Fibroblast of peridontal ligament (primary cell): ENCODE results near the gene KYNU.
A peak's percentile ranks its signal among the peaks of the same experiment; 100 is the strongest.
"Not testable (repeated sequence)": the region's sequence is repeated elsewhere in the genome, so short reads cannot be mapped to it uniquely, and the experiment has no call there.

ENCODE experiments used
- DNase-seq: peaks from one replicate; pipeline ENCODE4 v3.0.0-alpha.2; 2010; ENCODE audit errors: extremely low read depth

KYNU gene

DNA sequence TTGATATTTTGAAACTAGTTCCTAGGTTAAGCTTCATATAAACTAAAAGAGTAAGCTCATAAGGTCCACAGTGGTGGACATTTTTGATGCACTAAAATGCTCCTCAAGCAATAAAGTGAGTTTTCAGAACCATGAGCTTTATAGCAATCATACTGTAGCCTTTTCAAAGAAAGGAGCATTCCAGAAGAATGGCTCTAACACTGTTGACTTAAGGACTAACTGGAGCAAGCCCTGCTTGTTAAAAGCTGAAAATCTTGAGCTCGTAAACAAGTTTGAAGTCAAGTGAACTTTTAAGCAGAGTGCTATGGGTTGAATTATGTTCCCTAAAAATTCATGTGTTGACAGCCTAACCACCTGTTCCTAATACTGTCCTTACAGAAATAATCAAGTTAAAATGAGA, 38.0 kb downstream of the KYNU start:
- peak; percentile 4 for DNase-seq

DNA sequence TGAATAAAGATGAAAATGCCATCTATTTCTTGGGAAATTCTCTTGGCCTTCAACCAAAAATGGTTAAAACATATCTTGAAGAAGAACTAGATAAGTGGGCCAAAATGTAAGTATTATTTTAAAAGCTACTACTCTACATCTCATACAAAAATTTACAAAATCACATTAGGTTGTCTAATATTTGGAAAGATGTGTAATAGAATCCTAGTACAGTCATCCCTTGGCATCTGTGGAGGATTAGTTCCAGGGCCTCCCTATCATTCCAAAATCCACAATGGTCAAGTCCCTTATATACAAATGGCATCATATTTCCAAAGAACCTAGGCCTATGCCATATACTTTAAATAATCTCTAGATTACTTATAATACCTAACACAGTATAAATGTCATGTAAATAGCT, 41.2 kb downstream of the KYNU start:
- DNase-seq = peak; percentile 75

DNA sequence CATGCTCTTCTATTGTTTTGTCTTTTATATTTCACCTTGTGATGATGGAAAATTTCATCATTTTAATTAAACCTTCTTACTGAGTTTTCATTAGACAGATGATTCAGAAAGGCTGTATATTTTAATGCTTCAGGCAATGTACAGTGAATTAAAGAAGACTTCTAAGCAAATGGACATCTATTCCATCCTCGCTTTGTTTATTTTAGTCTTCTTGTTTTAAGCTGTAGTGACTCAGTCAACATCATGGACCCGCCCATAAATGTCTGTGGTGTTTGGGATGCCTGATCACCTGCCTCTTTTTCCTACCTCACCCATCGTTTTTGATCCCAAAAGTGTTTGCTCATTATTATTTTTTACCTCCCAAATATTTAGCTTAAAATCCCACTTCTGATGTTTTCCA, 43.1 kb downstream of the KYNU start:
- DNase-seq = no peak

DNA sequence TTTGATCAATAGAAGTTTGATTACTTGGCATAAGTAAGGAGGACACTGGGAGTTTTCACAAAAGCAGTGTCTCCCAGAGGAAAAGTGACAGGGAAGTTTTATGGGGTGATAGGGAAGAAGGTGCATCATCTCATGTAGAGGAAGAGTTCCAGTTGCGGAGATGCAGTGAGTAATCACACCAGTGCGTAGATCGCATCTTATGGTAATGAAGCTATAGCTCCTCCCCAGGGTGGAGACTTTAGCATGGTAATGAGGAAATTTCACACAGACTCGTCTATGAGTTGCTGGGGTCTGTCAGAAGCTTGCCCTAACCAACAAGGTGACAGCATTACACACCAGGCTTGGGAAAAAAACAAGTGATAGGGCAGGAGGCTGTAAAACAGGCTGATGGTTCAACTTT, 49.0 kb downstream of the KYNU start:
- DNase-seq = no peak

DNA sequence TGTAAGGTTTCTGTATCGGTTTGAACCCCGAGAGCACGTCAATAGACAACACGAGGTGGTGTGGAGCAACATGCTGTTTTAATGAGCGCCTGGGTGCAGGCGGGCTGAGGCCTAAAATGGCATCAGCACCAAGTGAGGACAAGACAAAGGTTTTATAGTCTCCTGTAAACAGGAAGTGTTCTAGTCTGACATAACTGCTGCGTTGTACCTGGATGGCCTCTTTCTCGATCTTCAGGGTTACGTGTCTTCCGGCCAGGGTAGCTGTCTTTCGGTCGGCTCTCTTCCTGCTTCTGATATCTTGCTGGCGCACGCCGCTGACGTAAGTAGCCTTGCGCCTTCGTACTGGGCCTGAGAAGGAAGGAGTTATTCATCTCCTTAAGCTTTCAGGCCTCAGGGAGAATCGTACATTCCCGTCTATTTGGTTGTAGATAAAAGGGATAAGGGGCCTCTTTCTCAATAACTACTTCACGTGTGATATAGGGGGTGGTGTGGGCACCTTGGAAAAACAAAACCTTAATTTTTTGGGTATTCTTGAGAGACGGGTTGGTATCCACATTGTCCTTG, 53.5 kb downstream of the KYNU start:
- DNase-seq = no peak

DNA sequence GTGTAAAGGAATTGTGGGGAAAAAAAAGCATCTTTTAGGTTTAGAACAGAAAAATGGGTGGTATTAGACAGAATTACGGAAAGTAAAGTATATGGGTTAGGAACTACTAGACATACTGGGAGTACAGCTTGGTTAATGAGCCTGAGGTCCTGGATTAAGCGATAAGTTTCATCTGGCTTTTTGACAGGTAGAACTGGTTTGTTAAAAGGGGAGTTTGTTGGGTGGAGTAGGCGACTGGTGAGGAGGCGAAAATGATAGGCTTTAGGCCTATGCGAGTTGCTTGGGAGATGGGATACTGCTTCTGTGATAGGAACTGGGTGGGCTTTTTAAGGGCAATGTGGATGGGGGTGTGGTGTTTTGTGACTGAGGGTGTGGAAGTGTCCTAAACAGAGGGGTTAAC, 56.5 kb downstream of the KYNU start:
- DNase-seq = no peak

DNA sequence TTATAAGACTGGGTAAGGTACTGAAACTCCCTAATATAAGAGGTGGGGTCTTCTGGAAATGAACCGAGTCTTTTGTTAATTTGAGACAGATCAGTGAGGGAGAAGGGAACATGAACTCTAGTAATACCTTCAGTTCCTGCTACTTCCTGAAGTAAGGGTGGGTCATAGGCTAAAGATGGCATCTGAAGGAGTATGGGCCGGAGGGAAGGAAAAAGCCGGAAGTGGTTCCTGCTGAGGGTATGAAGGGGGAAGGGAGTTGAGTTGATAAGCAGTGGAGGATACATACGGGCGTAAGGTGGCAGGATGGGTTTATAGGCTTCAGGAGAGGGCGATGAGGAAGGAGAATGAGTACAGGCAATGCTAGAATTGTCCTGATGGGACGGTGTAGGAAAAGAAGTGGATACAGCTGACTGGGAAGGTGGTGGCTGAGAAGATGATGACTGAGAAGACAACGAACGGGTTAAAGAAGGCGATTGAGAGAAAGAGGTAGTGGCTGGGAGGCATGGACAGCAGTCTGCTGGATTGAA, 58.2 kb downstream of the KYNU start:
- no peak for DNase-seq

DNA sequence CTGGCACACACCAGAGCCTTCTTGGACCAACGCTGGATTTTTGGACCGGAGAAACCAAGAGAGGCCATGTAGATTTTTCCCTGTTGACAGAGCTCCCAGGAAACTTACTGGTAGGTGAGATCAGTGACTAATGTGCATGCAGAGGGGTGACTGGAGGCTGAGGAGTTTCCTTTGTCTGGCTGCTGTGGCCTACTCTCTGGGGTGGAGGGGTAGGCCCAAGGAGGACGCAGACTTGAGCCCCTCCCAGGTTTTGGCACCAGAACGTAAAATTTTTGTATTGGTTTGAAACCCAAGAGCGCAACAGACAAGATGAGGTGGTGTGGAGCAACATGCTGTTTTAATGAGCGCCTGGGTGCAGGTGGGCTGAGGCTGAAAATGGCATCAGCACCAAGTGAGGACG, 59.2 kb downstream of the KYNU start:
- no peak for DNase-seq

DNA sequence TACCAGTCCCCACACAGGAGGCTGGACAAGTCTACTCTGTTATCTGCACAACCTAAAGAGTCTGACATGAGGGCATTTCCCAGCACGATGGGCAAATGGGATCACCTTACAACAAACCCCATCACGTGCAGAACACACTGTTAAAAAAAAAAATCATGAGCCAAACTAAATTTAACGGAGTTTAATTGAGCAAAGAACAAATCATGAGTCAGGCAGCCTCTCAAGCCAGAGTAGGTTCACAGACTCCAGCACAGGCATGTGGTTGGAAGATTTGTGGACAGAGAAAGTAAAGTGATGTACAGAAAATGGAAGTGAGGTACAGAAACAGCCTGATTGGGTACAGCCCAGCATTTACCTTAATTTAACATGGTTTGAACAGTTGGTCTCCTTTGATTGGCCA, 59.9 kb downstream of the KYNU start:
- peak; percentile 26 for DNase-seq

DNA sequence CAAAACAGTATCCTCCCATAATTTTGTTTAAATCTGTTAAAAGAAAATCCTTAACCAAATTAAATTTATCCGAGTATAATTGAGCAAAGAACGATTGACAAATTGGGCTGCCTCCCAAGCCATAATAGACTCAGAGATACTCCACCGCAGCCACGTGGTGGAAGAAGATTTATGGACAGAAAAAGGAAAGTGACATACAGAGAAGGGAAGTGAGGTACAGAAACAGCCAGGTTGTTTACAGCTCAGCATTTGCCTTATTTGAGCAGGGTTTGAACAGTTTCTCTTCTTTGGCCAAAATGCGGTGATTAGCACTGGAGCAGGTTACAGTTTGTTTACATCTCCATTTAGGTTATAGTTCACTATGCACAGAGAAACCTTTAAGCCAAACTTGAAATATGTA, 60.8 kb downstream of the KYNU start:
- DNase-seq = no peak

DNA sequence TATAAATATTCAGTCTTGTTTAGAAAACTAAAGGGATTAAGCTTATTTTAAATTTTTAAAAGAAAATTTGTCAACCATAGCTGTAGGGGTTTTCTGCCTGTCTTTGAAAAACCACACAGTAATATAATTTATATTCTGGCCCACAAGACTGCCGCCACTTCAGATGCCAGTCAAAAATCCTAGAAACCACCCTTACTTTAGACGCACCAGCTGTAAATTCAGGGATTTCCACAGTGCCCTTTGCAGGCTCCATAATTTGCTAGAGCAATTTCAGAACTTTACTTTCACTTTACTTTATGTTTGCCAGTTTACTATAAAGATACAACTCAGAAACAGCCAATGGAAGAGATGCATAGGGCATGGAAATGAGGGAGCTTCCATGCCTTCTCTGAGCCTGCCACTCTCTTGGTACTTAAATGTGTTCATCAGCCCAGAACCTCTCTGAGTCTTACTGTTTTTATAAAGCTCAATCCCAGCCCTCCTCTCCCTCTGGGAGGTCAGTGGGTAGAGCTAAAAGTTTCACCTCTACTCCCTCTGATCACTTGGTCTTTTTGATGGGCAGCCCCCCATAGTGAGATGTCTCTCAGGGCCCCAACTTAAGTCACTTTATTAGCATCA, 63.3 kb downstream of the KYNU start:
- peak; percentile 9 for DNase-seq

DNA sequence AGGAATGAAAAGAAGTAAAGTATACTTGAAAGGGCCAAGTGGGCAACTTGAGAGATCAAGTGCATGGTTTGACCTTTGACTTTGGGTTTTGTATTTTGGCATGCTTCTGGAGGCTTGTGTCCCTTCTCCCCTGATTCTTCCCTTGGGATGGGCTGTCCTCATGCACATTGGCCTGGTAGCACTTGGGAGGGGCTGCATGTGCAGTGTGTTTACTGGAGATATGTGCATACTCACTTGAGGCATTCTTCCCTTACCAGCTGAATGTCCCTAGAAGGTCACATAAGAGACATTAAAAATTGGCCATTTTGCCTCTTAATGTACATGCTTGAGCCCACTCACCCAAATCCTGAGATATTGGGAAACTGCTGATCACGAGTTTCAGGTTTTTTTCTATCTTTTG, 65.2 kb downstream of the KYNU start:
- no peak for DNase-seq

DNA sequence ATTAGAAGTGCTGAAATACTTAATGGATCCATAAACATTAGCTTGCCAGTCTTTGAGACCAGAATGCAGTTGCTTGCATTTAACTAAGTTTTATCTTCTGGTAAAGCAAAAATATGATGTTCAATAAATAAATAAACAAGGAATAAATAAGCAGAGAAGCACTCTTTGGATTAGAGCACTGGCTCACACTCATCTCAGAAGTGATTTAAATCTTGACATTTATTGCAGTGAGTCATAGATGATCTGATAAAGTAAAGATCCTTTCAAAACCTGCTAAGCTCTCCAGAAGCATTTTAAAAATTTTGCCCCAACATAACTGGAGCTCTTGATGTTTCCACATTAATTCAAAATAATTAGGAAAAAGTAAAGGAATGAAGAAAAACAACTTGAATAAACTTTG, 66.8 kb downstream of the KYNU start:
- DNase-seq = peak; percentile 12

DNA sequence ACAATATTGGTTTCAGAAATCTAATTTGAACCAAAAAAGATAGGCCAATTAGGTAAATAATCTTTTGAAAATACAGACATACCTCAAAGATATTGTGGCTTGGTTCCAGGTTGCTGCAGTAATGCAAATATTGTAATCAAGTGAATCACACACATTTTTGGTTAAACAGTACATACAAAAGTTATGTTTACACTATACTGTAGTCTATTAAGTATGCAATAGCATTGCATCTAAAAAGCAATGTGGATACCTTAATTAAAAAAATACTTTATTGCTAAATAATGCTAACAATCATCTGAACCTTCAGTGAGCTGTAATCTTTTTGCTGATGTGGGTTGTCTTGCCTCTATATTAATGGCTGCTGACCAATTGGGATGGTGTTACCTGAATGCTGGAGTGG, 67.3 kb downstream of the KYNU start:
- DNase-seq = peak; percentile 3

DNA sequence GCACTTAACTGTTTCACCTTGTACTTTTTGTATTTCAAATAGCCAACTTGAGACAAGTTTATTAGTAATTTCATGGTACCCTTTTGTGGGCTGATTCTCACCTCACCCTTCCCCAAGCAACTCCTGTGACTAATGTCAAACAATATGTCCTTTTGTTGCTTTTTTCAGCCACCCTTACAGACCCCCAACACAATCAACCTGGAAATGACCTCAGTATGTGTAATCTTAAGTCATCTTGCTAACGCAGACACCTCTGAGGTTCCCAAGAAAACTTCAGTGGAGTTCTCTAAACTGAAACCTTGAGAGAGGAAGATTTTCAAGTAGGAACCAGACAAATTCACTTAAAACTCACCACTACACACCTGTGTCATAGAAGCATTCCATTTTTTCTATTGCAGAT, 69.5 kb downstream of the KYNU start:
- no peak for DNase-seq

DNA sequence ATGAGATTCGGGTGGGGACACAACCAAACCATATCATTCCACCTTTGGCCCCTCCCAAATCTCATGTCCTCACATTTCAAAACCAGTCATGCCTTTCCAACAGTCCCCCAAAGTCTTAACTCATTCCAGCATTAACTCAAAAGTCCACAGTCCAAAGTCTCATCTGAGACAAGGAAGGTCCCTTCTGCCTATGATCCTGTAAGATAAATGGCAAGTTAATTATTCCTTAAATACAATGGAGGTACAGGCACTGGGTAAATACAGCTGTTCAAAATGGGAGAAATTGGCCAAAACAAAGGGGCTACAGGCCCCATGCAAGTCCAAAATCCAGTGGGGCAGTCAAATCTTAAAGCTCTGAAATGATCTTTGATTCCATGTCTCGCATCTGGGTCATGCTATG, 71.3 kb downstream of the KYNU start:
- not testable (repeated sequence) for DNase-seq

DNA sequence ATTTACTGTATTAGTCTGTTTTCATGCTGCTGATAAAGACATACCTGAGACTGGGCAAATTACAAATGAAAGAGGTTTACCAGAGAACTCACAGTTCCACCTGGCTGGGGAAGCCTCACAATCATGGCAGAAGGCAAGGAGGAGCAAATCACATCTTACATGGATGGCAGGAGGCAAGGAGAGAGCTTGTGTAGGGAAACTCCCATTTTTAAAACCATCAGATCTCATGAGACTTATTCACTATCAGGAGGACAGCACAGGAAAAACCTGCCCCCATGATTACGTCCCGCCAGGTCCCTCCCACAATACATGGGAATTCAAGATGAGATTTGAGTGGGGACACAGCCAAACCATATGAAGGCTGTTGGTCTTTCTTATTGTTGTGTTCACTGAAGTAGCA, 72.9 kb downstream of the KYNU start:
- not testable (repeated sequence) for DNase-seq

DNA sequence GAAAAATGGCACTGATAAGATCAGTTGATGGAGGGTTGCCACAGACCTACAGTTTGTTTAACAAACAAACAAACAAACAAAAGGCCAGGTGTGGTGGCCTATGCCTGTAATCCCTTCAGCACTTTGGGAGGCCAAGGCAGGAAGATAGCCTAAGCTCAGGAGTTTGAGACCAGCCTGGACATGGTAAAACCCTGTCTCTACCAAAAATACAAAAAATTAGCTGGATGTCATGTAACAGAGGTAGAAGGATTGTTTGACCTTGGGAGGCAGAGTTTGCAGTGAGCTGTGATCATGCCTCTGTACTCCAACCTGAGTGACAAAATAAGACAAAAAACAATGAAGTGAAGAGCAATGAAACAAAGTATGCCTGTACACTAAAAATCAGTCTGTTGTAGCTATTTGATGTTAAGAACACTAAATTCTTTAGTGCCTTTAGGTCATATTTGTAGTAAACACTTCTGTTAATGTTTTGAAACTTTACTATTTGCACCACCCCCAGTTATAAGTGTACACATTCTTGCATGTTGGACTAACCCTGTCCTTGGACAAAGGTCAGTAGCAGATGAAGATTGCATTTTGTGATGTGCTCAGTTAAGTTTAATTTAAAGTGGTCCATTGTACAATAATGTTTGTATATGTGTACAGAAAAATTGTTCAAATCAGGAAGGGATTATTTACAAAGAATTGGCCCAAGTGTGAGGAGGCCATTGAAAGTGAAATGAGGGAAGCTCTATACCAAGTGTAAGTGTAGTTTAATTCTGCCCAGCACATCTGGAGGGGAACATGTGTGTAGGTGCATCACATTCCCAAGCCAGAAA, 73.9 kb downstream of the KYNU start:
- no peak for DNase-seq

DNA sequence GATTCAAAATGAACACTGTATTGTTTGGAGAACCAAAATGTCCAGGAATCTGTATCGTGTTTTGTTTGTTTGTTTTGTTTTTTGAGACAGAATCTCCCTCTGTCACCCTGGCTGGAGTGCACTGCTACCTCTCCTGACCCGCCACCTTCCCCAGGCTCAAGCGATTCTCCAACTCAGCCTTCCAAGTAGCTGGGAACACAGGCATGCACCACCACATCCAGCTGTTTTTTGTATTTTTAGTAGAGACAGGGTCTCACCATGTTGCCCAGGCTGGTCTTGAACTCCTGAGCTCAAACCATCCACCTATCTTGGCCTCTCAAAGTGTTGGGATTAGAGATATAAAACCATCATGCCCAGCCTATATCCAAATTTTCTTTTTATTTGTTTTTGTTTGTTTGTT, 74.6 kb downstream of the KYNU start:
- no peak for DNase-seq

DNA sequence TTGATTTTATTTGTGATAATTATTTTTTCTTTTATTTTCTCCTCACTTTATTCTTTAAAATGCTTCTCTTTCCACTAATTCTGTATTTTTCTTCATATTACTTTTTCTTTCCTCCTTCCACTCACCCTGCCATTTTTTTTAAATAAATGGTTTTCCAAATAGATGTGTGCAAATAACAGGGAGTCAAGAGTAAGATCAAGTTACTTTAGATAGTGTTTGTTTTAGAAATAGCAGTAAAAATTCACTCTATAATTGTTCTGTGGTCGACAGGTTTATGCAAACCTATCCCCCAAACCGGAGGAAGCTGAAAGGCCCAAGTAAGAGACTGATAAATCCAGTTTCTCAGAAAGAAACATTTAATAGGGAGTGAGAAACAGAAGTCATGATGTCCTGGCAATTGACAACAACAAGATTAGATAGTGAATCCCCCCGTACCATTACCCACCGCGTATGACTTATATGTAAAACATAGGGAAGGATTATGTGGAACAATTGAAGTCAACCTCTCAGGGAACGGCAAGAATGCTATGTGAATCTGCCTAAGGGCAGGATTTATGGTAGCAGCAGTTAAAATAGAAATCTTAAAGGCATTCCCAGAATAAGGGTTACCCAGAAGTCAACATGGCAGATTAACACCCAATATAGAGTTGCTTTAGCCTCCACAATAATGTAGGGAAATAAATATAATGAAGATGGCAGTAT, 75.5 kb downstream of the KYNU start:
- no peak for DNase-seq

DNA sequence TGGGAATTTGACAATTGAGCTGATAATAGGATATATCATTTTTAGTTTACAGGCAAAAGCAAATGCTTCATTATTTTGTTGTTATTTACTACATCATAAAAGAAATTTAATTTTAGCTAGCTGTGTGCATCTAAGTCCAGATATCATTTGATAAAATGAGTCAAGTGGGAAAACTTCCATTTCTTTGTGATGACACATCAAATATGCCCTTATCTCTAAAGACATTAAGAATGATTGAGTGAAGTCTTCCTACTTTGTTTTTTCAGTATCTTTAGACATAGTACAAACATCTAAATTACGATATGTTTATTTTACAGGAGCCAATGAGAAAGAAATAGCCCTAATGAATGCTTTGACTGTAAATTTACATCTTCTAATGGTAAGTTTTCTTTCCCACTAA, 77.0 kb downstream of the KYNU start:
- no peak for DNase-seq

DNA sequence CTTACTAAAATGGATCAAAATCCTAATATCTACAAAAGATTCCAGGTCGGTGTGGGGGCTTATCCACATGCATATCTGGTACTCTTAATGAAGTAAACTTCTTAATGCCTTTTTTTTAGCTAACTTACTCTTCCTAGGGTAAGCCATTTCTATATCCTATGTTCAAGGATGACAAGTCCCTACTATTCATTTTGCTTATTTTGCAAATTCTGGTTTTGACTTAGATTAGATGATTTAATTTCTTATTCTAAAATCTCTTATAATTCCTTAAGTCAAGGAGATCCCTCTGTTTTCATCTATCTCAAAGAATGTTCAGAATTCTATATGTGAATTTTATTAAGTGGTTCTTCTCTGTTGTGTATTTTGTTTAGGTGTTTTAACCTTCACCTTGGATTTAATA, 79.7 kb downstream of the KYNU start:
- no peak for DNase-seq

DNA sequence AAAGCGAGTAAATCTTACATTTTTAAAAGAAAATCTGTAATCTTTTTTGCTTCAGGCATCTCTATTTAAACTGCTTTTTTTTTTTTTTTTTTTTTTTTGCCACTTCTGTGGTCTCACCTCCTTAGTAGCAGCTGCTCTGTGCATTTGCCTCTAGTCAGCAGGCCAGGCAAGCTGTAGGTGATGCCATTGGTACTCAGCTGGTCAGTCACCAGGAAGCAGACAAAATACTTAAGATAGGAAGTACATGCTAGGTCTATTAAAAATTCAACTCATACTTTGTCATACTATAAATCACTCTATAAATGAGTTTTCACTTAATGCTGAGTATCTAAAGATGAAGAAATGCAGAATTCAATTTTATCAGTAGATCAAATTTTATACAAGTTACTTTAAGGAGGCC, 83.7 kb downstream of the KYNU start:
- DNase-seq = no peak
